ENCODE data around the gene RPS10. TPM values are rescaled to one million over a fixed set of nuclear protein-coding genes. Genes with fewer than 3 reads are reported as not detected.

Gene RPS10
- polyA plus RNA-seq, 1 donor (not counting 4 experiments of a cell fraction or from before 2014, with no cell fraction given), result 2,818 TPM

DNA sequence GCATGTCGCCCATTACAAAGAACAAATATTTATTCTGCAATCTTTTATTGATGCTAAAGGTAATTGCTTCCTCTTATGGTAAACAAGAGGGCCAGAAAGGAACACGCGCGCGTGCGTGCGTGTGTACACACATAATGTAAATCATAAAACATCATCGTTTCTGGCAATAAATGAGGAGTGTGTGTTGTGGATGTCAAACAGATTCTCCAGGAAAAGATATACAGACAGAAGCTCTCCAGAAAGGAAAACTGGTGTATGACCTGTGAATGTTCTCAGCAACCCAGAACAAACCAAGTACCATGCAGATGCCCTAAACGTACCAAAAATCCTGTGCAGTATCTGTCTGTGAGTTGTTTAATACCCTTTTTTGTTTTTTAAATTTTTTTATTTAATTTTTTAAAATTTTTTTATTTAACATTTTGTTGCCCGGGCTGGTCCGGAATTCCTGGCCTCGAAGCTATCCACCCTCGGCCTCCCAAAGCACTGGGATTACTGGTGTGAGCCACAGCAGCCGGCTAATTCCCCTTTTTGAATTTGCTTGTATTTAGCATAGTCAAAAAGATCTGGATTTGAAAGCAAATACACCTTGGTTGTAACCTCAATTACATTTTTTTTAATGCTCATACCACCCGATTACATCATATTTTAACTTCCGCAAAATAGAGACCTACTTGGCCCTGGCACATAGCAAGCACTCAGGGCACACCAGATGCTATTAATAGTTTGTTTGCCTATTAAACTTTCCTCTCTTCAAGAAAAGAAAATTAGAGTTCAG is 32.5 kb downstream of the RPS10 start:
- DNase-seq (ENCODE audit: low read depth, low spot score), result no peak
- Histone ChIP-seq H3K4me1 (ENCODE audit: control insufficient read depth, extremely low read depth, insufficient read depth, low read length) (peaks cover 11% of the 10 kb centered on the region), H3K4me3 (ENCODE audit: control insufficient read depth in 2 of 3, extremely low read depth in 1 of 3, insufficient read depth in 2 of 3, low read depth in 1 of 3, low read length in 3 of 3) (peak overlapping the region; percentile 67 to 94 (median 82)), H3K4me2 (ENCODE audit: control insufficient read depth, extremely low read depth, insufficient read depth, low read depth, low read length) (peak overlapping the region; percentile 96), H3K36me3 (ENCODE audit: control insufficient read depth in 2 of 2, extremely low read depth in 1 of 2, insufficient read depth in 2 of 2, low read length in 2 of 2) (no peaks in the 10 kb centered on the region), H3K9ac (ENCODE audit: control insufficient read depth, extremely low read depth, insufficient read depth, low read length) (peak overlapping the region; percentile 39), H3K9me3 (ENCODE audit: control insufficient read depth, low read depth, low read length) (no peaks in the 10 kb centered on the region), H3K9me1 (ENCODE audit: control insufficient read depth, extremely low read depth, insufficient read depth, low read length) (no peaks in the 10 kb centered on the region), H2AFZ (ENCODE audit: control insufficient read depth, low read length) (peak overlapping the region; percentile 95), H3K27ac (ENCODE audit: control insufficient read depth, insufficient read depth, low read length) (no peak overlapping the region), H3K79me2 (ENCODE audit: control insufficient read depth, insufficient read depth, low read length) (peaks cover 38% of the 10 kb centered on the region), H4K20me1 (ENCODE audit: control insufficient read depth, extremely low read depth, insufficient read depth, low read length) (no peaks in the 10 kb centered on the region), H3K27me3 (ENCODE audit: control insufficient read depth, extremely low read depth, insufficient read depth, low read length) (no peaks in the 10 kb centered on the region)
- no peak for FAIRE-seq
- no peak for TF ChIP-seq EZH2 (IDR thresholded peaks at IDR 0.05; ENCODE audit: low read length)
- TF ChIP-seq, protein P1, sequence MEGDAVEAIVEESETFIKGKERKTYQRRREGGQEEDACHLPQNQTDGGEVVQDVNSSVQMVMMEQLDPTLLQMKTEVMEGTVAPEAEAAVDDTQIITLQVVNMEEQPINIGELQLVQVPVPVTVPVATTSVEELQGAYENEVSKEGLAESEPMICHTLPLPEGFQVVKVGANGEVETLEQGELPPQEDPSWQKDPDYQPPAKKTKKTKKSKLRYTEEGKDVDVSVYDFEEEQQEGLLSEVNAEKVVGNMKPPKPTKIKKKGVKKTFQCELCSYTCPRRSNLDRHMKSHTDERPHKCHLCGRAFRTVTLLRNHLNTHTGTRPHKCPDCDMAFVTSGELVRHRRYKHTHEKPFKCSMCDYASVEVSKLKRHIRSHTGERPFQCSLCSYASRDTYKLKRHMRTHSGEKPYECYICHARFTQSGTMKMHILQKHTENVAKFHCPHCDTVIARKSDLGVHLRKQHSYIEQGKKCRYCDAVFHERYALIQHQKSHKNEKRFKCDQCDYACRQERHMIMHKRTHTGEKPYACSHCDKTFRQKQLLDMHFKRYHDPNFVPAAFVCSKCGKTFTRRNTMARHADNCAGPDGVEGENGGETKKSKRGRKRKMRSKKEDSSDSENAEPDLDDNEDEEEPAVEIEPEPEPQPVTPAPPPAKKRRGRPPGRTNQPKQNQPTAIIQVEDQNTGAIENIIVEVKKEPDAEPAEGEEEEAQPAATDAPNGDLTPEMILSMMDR (optimal IDR thresholded peaks at IDR 0.05 in 1 of 3, IDR thresholded peaks at IDR 0.05 in 1 of 3, conservative IDR thresholded peaks at IDR 0.05 in 1 of 3; ENCODE audit: extremely low read depth in 1 of 3, insufficient read depth in 2 of 3, low read length in 3 of 3), result no peak
- dilution Hi-C loops (cut with MboI; ENCODE audit: extremely low pct_ligation_motif_present, low sequenced_read_pairs), result no loop called here

- peak within 1 kb of the TSS; percentile 95 for H2AFZ ChIP-seq (ENCODE audit: control insufficient read depth, low read length)
- DNase-seq (ENCODE audit: low read depth, low spot score), result peak; percentile 49
- peak within 1 kb of the TSS; percentile 97 for H3K4me2 ChIP-seq (ENCODE audit: control insufficient read depth, extremely low read depth, insufficient read depth, low read depth, low read length)
- H3K4me3 ChIP-seq (ENCODE audit: control insufficient read depth in 2 of 3, extremely low read depth in 1 of 3, insufficient read depth in 2 of 3, low read depth in 1 of 3, low read length in 3 of 3), result peak within 1 kb of the TSS; percentile 82 to 99 (median 94)
- no peaks in the 10 kb centered on the region for H4K20me1 ChIP-seq (ENCODE audit: control insufficient read depth, extremely low read depth, insufficient read depth, low read length)
- peak within 1 kb of the TSS; percentile 72 for H3K27ac ChIP-seq (ENCODE audit: control insufficient read depth, insufficient read depth, low read length)
- no peaks in the 10 kb centered on the region for H3K9me3 ChIP-seq (ENCODE audit: control insufficient read depth, low read depth, low read length)
- no peaks in the 10 kb centered on the region for H3K9me1 ChIP-seq (ENCODE audit: control insufficient read depth, extremely low read depth, insufficient read depth, low read length)
- no peaks in the 10 kb centered on the region for H3K27me3 ChIP-seq (ENCODE audit: control insufficient read depth, extremely low read depth, insufficient read depth, low read length)
- no peak for FAIRE-seq
- peak within 1 kb of the TSS; percentile 89 for H3K9ac ChIP-seq (ENCODE audit: control insufficient read depth, extremely low read depth, insufficient read depth, low read length)
- no peak for TF ChIP-seq EZH2 (IDR thresholded peaks at IDR 0.05; ENCODE audit: low read length)
- TF ChIP-seq, protein P1 (optimal IDR thresholded peaks at IDR 0.05 in 1 of 3, IDR thresholded peaks at IDR 0.05 in 1 of 3, conservative IDR thresholded peaks at IDR 0.05 in 1 of 3; ENCODE audit: extremely low read depth in 1 of 3, insufficient read depth in 2 of 3, low read length in 3 of 3), result peak; percentile 71 to 94 (median 79)
- peaks cover 45% of the 10 kb centered on the region for H3K79me2 ChIP-seq (ENCODE audit: control insufficient read depth, insufficient read depth, low read length)
- peaks cover 11% of the 10 kb centered on the region for H3K4me1 ChIP-seq (ENCODE audit: control insufficient read depth, extremely low read depth, insufficient read depth, low read length)
- H3K36me3 ChIP-seq (ENCODE audit: control insufficient read depth in 2 of 2, extremely low read depth in 1 of 2, insufficient read depth in 2 of 2, low read length in 2 of 2), result no peaks in the 10 kb centered on the region
- dilution Hi-C loops (cut with MboI; ENCODE audit: extremely low pct_ligation_motif_present, low sequenced_read_pairs), result no loop called here
Observed at GRCh38 chr6:34392497-34393190, 33.2 kb downstream of the RPS10 start, which contains the start of gene NUDT3. Gene NUDT3 (minus strand): TSS chr6:34392669. CDS start chr6:34392362, 307 bp downstream.

Data from keratinocyte (primary cell).